Heart left ventricle (tissue), 16 donors: ENCODE measurements around the gene MPHOSPH6. TPM values are rescaled to one million over a fixed set of nuclear protein-coding genes. Genes with fewer than 3 reads are reported as not detected.

ENCODE experiments used
- ATAC-seq, 4 donors: fragments of 200-7000 bp; cut with Tn5 transposase; one replicate each; pipeline ENCODE4 v1.9.1; 2020 to 2022; ENCODE audit warnings: moderate library complexity in 4 of 4, mild to moderate bottlenecking in 3 of 4, moderate number of reproducible peaks in 1 of 4
- DNase-seq, 5 donors: peaks; one replicate each; pipeline ENCODE4 v3.0.0-alpha.2; 2020
- H3K27ac ChIP-seq, 12 donors: fragments of 200-600 bp; sonication (generic) in 4 of 12; one replicate each; pipeline versions ENCODE4 v1.5.0 to v1.8.0; 2016 to 2022; ENCODE audit warnings: mild to moderate bottlenecking in 2 of 12
- H3K27me3 ChIP-seq, 9 donors: fragments of 200-600 bp; sonication (generic) in 2 of 9; one replicate each; pipeline versions ENCODE4 v1.5.1 to v1.8.0; 2016 to 2022; ENCODE audit warnings: mild to moderate bottlenecking in 3 of 9
- H3K36me3 ChIP-seq, 9 donors: fragments of 200-600 bp; sonication (generic) in 2 of 9; one replicate each; pipeline versions ENCODE4 v1.5.0 to v1.8.0; 2018 to 2022; ENCODE audit warnings: mild to moderate bottlenecking in 2 of 9
- H3K4me1 ChIP-seq, 12 donors: fragments of 200-600 bp; sonication (generic) in 4 of 12; one replicate each; pipeline versions ENCODE4 v1.5.0 to v1.8.0; 2016 to 2022; ENCODE audit warnings: mild to moderate bottlenecking in 3 of 12
- H3K4me3 ChIP-seq, 12 donors: fragments of 200-600 bp; sonication (generic) in 4 of 12; one replicate each; pipeline versions ENCODE4 v1.5.0 to v1.8.0; 2017 to 2022; ENCODE audit warnings: mild to moderate bottlenecking in 9 of 12, moderate library complexity in 4 of 12
- H3K9me3 ChIP-seq, 12 donors: fragments of 200-600 bp; sonication (generic) in 4 of 12; one replicate each; pipeline versions ENCODE4 v1.5.0 to v1.8.0; 2016 to 2022; ENCODE audit warnings: mild to moderate bottlenecking in 1 of 12
- CTCF ChIP-seq, 12 donors: fragments of 200-600 bp; sonication (generic) in 4 of 12; IDR thresholded peaks; one replicate each; pipeline versions ENCODE4 v1.5.0 to v1.8.0; 2018 to 2022; ENCODE audit warnings: antibody characterized with exemption in 12 of 12, mild to moderate bottlenecking in 5 of 12
- POLR2A ChIP-seq, 2 donors: fragments of 450-650 bp; IDR thresholded peaks; one replicate each; pipeline ENCODE4 v1.6.1; 2017; ENCODE audit warnings: antibody characterized with exemption in 2 of 2, mild to moderate bottlenecking in 2 of 2, moderate library complexity in 2 of 2
- WGBS, 4 donors: extraction: QIAGEN DNeasy Blood & Tissue Kit in 2 of 4; methylation state at CpG; one replicate each; pipeline versions ENCODE4 v1.1.5 to v1.1.7; 2013 to 2018; 5-methylcytosine and 5-hydroxymethylcytosine counted together
- intact Hi-C, 10 donors: fragments of 100-400 bp; cut with DNase I; formaldehyde crosslinking; loops; one replicate each; pipeline versions ENCODE4 v1.11.1 to v1.14.2; 2022
- polyA plus RNA-seq, 2 donors: library from polyadenylated mRNA; stranded (reverse); fragments of 200-250 nt; gene quantifications; one replicate each; pipeline ENCODE4 v1.2.3, GENCODE V29; 2013
- total RNA-seq, 9 donors: library from RNA; depleted of rRNA in 2 of 9; stranded (reverse); fragments of >200 nt in 2 of 9; fragmentation: NEBNext Ultra II Directional in 3 of 9; extraction: Animal tissue kit (Norgen Biotek cat#: 25700) in 3 of 9; gene quantifications; one replicate each; pipeline versions ENCODE4 v1.1.0 to v1.2.4, GENCODE V29; 2016 to 2023
- donor health status: ischemic (EF 13 %, LVEDD 7.1; RV severe dilation, severe dysfunction).
- donor health status: healthy with polysubstance abuse.
- donor health status: DM: no; HTN: yes; CAD: no.
- donor health status: DM: no; HTN: no; CAD: no.
- donor health status: ischemic (EF 25% LVEDD 6.9; RV normal size, moderate dysfunction).
- donor health status: ischemic (EF 25% LVEDD 5.7; RV mildly dilated, moderate dysfunction).
- donor health status: healthy.
- donor health status: DM: yes; HTN: yes; CAD: no.
- donor health status: ischemic (EF 35%, LVEDD 5.7; RV mildly dilated, moderate dysfunction).
- donor health status: nonischemic (EF 11% LVEDD 7.7; RV severe dilation, severe dysfunction).
- donor health status: DM: yes; HTN: yes; CAD: no.
- donor health status: PGD.
- donor health status: ischemic (EF 29% LVEDD 5.4; RV normal size, mild dysfunction).
- donor health status: nonischemic (EF 23%, LVEDD 6.1; RV moderate dilation, normal function).

MPHOSPH6 gene
- total and polyA plus RNA-seq, 11 donors: 6.4 to 20.5 (median 8.9) TPM

- 83 to 85% (median 83%) methylated on average over 2 of the region's 2 CpGs for WGBS, 4 donors
- Histone ChIP-seq H3K4me3 (no peak overlapping the region), H3K9me3 (peaks cover 0 to 13% (median 0%) of the 10 kb centered on the region in 12 donors), H3K36me3 (peaks cover 0 to 49% (median 19%) of the 10 kb centered on the region in 9 donors), H3K4me1 (peaks cover 0 to 8% (median 0%) of the 10 kb centered on the region in 12 donors), H3K27me3 (no peaks in the 10 kb centered on the region), H3K27ac (no peak overlapping the region)
- intact Hi-C loops: no loop called here
- TF ChIP-seq CTCF (IDR thresholded peaks at IDR 0.05): no peak
- no peak for TF ChIP-seq POLR2A (IDR thresholded peaks at IDR 0.05)
- ATAC-seq (no peak), DNase-seq (no peak)
Observed at GRCh38 chr16:82152196-82152595, 17.8 kb downstream of the MPHOSPH6 start.

GRCh38 chr16:82150549-82150948, 19.5 kb downstream of the MPHOSPH6 start:
- H3K9me3 ChIP-seq: peaks cover 0 to 13% (median 0%) of the 10 kb centered on the region in 12 donors
- intact Hi-C loops: no loop called here
- TF ChIP-seq CTCF (IDR thresholded peaks at IDR 0.05) (no peak), POLR2A (IDR thresholded peaks at IDR 0.05) (no peak)
- H3K4me3 ChIP-seq: no peak overlapping the region
- H3K27me3 ChIP-seq: no peaks in the 10 kb centered on the region
- no peak for ATAC-seq
- H3K36me3 ChIP-seq: peaks cover 0 to 63% (median 24%) of the 10 kb centered on the region in 9 donors
- no peak overlapping the region for H3K27ac ChIP-seq
- no peak for DNase-seq
- 88 to 96% (median 92%) methylated on average over 1 of the region's 1 CpG for WGBS, 4 donors
- H3K4me1 ChIP-seq: no peaks in the 10 kb centered on the region

GRCh38 chr16:82149536-82149935, 20.5 kb downstream of the MPHOSPH6 start:
- intact Hi-C loops: no loop called here
- no peaks in the 10 kb centered on the region for H3K27me3 ChIP-seq
- no peaks in the 10 kb centered on the region for H3K4me1 ChIP-seq
- DNase-seq (no peak), ATAC-seq (no peak)
- no peak for TF ChIP-seq POLR2A (IDR thresholded peaks at IDR 0.05)
- no peak for TF ChIP-seq CTCF (IDR thresholded peaks at IDR 0.05)
- H3K4me3 ChIP-seq: no peak overlapping the region
- peaks cover 0 to 63% (median 24%) of the 10 kb centered on the region in 9 donors for H3K36me3 ChIP-seq
- peaks cover 0 to 7% (median 0%) of the 10 kb centered on the region in 12 donors for H3K9me3 ChIP-seq
- 95 to 97% (median 96%) methylated on average over 2 of the region's 2 CpGs for WGBS, 4 donors
- H3K27ac ChIP-seq: no peak overlapping the region

- no peaks in the 10 kb centered on the region for H3K9me3 ChIP-seq
- no peaks in the 10 kb centered on the region for H3K4me1 ChIP-seq
- H3K27ac ChIP-seq: no peak overlapping the region
- TF ChIP-seq POLR2A (IDR thresholded peaks at IDR 0.05): no peak
- TF ChIP-seq CTCF (IDR thresholded peaks at IDR 0.05): no peak
- intact Hi-C loops: no loop called here
- WGBS, 4 donors: 86 to 99% (median 93%) methylated on average over 5 of the region's 5 CpGs
- H3K4me3 ChIP-seq: no peak overlapping the region
- DNase-seq (no peak), ATAC-seq (no peak)
- H3K27me3 ChIP-seq: no peaks in the 10 kb centered on the region
- peaks cover 0 to 49% (median 24%) of the 10 kb centered on the region in 9 donors for H3K36me3 ChIP-seq
Observed at GRCh38 chr16:82147546-82147945, 22.5 kb downstream of the MPHOSPH6 start.
